H1 (cell line): ENCODE results near the gene SESN2. TPM values are rescaled to one million over a fixed set of nuclear protein-coding genes. Genes with fewer than 3 reads are reported as not detected.

Experiments
- CBX5 ChIP-seq: fragments of 300-800, 300-1000 bp; sonication (generic); IDR thresholded peaks from 2 replicates; pipeline ENCODE4 v1.7.1; 2016; ENCODE audit warnings: antibody characterized with exemption, low read length, low read depth
- PHF8 ChIP-seq: fragments of 200-600 bp; sonication (generic); conservative IDR thresholded peaks from 2 replicates; pipeline ENCODE4 v1.7.1; 2012; ENCODE audit warnings: low read depth, mild to moderate bottlenecking, inconsistent platforms, low read length, moderate library complexity
- SAP30 ChIP-seq: fragments of 300-600 bp; sonication (generic); IDR thresholded peaks from 2 replicates; pipeline ENCODE4 v1.7.1; 2012; ENCODE audit warnings: low read length, moderate library complexity, mild to moderate bottlenecking, inconsistent platforms; ENCODE audit not compliant: insufficient read depth, insufficient replicate concordance
- SUZ12 ChIP-seq: fragments of 200-600 bp; sonication (generic); IDR thresholded peaks from 2 replicates; pipeline ENCODE4 v1.6.1; 2012; ENCODE audit warnings: mild to moderate bottlenecking, inconsistent platforms, low read length, moderate library complexity, mixed read lengths
- YY1 ChIP-seq: IDR thresholded peaks from 2 replicates; pipeline ENCODE4 v1.6.1; 2011; ENCODE audit warnings: low read depth, mild to moderate bottlenecking, low read length
- polyA plus RNA-seq, 7 experiments: library from polyadenylated mRNA; depleted of rRNA in 3 of 7; stranded (reverse) in 5 of 7; unstranded in 2 of 7; fragments of >200 nt in 5 of 7; fragments of 200-250 nt in 2 of 7; gene quantifications; 1 replicate in 5 of 7; 2 replicates in 1 of 7; 4 replicates in 1 of 7; pipeline versions ENCODE4 v1.2.1 to v1.2.3, GENCODE V29; 2011 to 2013; ENCODE audit warnings: missing spikeins in 2 of 7, mixed read lengths in 2 of 7
- total RNA-seq: library from RNA; stranded (reverse); fragmentation: NEBNext Ultra II Directional; extraction: Animal tissue kit (Norgen Biotek cat#: 25700); gene quantifications from 2 replicates; pipeline ENCODE4 v1.2.1, GENCODE V29; 2021

Gene SESN2
- total and polyA plus RNA-seq, 2 of the 8 experiments (the other 6 are each of a cell fraction or from before 2014, with no cell fraction given), result 25.1 to 33.0 TPM

- no peak for TF ChIP-seq SAP30
- no peak for TF ChIP-seq PHF8
- TF ChIP-seq CBX5, result no peak
- no peak for TF ChIP-seq SUZ12
- TF ChIP-seq YY1, result no peak
- TF ChIP-seq, all 59 proteins: peak for 0
Measured at GRCh38 chr1:28309702-28310101, 50.4 kb downstream of the SESN2 start (continued).
